NCI-H1048 (cell line): Measurements from ENCODE around the gene TMPO.
"Not testable (repeated sequence)": the region's sequence is repeated elsewhere in the genome, so short reads cannot be mapped to it uniquely, and the experiment has no call there.

Source experiments
- DNase-seq: peaks from one replicate; lab custom pipeline; 2025; lab: John Stamatoyannopoulos, UW

Gene TMPO

GRCh38 chr12:98515287-98516110 lies at the start of gene TMPO:
Gene TMPO, plus strand, starts transcription at chr12:98515590. Its CDS starts 278 bp downstream, at chr12:98515868.
- peak; percentile 83 for DNase-seq

GRCh38 chr12:98465950-98466602 lies 49.3 kb upstream of the TMPO start:
- DNase-seq, result no peak

- no peak for DNase-seq
Measured at GRCh38 chr12:98466640-98467400, 48.6 kb upstream of the TMPO start.

- no peak for DNase-seq
Measured at GRCh38 chr12:98469109-98469508, 46.3 kb upstream of the TMPO start.

- no peak for DNase-seq
Measured at GRCh38 chr12:98470469-98471082, 44.8 kb upstream of the TMPO start.

- no peak for DNase-seq
Measured at GRCh38 chr12:98471085-98471484, 44.3 kb upstream of the TMPO start.

- DNase-seq, result no peak
Measured at GRCh38 chr12:98475565-98475908, 39.9 kb upstream of the TMPO start.

- no peak for DNase-seq
Measured at GRCh38 chr12:98478606-98479005, 36.8 kb upstream of the TMPO start.

GRCh38 chr12:98483621-98484503 lies 31.5 kb upstream of the TMPO start:
- no peak for DNase-seq

GRCh38 chr12:98485792-98486340 lies 29.5 kb upstream of the TMPO start:
- DNase-seq, result no peak

- DNase-seq, result not testable (repeated sequence)
Measured at GRCh38 chr12:98488416-98488815, 27.0 kb upstream of the TMPO start.

GRCh38 chr12:98489176-98489575 lies 26.2 kb upstream of the TMPO start:
- no peak for DNase-seq

GRCh38 chr12:98490501-98491453 lies 24.6 kb upstream of the TMPO start:
- peak; percentile 62 for DNase-seq

GRCh38 chr12:98492580-98493140 lies 22.7 kb upstream of the TMPO start:
- DNase-seq, result no peak

- not testable (repeated sequence) for DNase-seq
Measured at GRCh38 chr12:98501266-98501629, 14.1 kb upstream of the TMPO start.

- DNase-seq, result peak; percentile 40
Measured at GRCh38 chr12:98503342-98503591, 12.1 kb upstream of the TMPO start.

- DNase-seq, result peak; percentile 49
Measured at GRCh38 chr12:98503592-98504367, 11.6 kb upstream of the TMPO start.

GRCh38 chr12:98504368-98504617 lies 11.1 kb upstream of the TMPO start:
- DNase-seq, result no peak

- DNase-seq, result no peak
Measured at GRCh38 chr12:98509063-98509462, 6.3 kb upstream of the TMPO start.
